Measurements from ENCODE around the gene OLFM2.

GRCh38 chr19:9842834-9843625 lies 93.3 kb downstream of the OLFM2 start:
- no peak for TF ChIP-seq CTCF (IDR thresholded peaks at IDR 0.05; ENCODE audit: low read depth, low read length)
- TF ChIP-seq EZH2phosphoT487 (IDR thresholded peaks at IDR 0.05; ENCODE audit: low read depth) = no peak
